Activated CD4-positive, alpha-beta T cell treated with anti-CD3 and anti-CD28 coated beads, Interleukin-2, Interleukin-6, amounts not matched to agents 100 ng/mL and 50 ng/mL, durations not matched to agents 16 hours and 8 hours (primary cell): ENCODE data around the gene PFDN6.

Experiments used
- DNase-seq: peaks from one replicate; pipeline ENCODE4 v3.0.0-alpha.2; 2020

PFDN6 gene

DNA sequence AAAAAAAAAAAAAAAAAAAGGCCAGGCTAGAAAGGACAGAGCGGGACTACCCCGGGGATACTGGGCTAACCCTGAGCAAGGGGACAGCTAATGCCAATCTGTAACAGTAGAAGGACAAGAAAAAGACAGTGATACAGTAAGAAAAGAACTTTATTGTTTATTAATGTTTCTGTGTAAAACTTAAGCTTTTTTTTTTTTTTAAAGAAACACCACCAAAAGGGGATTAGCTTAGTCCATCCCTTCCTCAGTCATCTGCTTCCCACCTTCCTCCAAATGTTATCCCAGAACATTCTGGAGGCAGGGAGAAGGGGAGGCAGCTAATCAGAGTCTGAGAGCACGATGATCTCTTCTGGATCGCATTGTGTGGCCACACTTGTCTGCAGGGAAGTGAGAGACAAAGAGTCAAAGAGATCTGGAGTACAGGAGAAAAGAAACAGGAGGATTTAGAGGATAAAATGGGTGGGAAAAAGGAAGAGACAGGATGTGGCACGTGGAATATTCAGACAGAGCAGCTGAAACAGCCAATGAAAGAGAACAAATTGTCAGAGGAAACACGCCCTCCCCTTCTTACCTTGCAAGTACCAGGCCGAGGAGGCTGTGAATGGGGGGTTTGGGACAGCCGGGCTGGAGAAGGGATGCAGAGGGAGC lies 29.1 kb downstream of the PFDN6 start:
- no peak for DNase-seq

DNA sequence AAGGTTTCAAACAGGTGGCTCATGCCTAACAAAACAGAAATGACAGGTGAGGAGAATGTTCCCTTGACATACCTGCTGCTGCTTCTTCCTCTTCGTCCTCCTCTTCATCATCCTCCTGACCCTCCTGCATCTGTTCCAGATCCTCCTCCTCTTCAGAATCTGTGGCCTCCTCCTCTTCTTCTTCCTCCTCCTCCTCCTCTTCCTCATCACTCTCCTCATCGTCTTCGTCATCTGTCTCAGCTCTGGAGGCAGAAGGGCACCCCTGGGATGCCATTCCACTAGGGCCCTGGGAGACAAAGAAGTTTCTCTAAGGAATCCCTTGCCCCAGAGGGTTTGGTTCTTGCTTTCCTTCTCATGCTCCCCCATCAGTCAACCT lies 30.5 kb downstream of the PFDN6 start:
- no peak for DNase-seq

DNA sequence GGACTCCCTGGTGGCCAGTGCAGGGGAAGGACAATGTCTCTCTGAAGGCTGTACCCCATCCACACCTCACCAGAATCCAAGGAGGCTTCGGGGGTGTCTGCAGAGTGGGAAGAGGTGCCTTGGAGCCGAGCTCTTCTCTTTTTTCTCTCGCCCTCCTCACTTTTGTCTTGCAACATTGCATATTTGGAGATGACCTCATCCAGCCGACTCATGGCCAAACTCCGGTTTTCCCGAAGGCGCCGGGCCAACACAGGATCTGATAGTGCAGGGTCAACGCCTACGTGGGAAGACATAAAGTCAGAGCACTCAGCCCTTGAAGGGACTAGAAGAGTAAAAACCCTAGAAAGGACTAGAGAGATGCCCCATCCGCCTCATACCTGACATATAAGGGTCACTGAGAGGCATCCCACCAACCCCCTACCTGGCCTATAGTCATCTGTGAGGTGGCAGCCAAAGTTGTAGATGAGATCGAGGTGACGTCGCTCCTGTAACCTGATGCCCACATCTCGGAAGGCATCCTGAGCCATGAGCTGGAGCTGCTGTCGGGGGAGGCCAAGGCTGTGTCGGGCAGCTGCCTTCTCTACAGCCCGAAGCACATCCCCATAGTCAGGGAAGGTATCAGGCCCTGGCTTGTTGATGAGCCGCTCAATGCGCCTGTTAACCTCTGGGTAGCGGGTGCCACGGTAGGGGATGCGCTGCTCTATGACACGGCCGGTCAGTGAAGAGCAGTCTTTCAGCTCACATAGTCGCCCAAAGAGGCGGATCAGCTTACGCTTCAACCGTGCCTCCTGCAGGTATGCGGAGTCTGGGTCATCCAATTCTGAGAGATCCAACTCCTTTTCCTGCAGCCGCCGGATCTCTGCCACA lies 31.1 kb downstream of the PFDN6 start:
- no peak for DNase-seq

DNA sequence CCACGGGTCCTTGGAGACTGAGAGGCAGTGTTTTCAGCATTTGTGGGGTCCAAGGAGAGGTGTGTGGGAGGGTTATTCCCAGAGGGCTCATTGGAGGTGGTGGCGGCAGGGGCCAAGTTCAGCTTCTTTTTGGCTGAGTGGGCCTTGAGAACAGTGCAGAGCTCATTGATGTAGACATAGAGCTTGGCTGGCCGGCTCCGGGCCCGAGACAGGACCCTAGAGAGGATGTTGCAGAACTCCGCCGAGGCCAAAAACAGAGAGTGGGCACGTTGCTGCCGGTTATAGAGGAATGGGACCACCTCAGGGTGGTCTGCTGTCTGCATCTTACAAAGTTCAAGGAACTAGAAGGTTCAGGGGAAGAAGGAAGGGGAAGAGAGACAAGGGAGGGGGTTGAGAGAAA lies 31.8 kb downstream of the PFDN6 start:
- no peak for DNase-seq

DNA sequence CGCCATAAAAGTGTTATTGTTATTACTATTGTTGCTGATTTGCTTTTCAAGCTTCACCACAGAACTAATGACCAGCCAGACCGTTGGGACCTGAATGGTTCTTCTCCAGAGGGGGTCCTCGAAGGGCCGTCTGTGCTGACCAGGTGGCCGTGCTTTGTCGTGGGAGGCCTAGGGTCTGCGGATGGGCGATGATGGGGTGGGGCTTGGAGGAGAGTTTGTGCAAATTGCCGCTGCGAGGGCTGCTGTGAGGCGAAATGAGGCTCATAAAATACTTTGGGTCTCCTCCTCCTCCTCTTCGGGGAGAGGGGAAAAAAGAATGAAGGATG lies 34.2 kb downstream of the PFDN6 start:
- no peak for DNase-seq

DNA sequence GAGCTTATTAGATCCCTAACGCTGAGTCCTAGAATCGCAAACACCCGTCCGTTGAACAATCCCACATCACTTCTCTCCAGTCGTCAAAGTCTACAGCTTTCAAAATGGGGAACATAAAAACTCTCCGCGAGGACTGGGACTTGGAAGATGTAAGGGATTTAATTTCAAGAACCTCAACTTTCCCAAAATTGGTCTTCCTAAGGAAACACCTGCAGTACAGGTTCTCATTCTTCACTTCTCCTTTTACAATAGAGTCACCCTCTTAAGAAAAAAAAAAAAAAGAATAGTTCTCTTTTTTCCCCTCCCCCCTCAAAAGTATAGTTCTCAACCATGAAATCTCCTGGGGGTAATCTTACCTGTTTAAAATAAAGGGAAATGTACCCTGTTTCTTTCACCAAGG lies 34.7 kb downstream of the PFDN6 start:
- no peak for DNase-seq

DNA sequence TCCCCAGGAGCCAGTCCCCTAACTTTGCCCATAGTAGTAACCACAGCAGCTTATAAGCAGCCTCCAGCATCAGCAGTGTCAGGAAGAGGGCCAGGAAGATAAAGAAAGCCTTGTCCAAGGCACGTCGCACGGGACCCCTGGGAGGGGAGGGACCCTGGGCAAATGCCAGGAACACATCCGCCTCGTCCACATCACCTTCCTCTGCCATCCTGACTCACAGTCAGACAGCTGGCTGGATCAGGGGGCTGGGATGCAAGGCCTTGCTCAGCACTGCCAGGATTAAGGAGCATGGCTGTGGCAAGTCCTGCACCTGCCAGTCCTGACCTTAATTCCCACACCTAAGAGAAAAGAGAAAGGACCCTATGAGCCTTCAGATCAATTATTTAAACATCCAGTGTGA lies 39.7 kb downstream of the PFDN6 start:
- no peak for DNase-seq

DNA sequence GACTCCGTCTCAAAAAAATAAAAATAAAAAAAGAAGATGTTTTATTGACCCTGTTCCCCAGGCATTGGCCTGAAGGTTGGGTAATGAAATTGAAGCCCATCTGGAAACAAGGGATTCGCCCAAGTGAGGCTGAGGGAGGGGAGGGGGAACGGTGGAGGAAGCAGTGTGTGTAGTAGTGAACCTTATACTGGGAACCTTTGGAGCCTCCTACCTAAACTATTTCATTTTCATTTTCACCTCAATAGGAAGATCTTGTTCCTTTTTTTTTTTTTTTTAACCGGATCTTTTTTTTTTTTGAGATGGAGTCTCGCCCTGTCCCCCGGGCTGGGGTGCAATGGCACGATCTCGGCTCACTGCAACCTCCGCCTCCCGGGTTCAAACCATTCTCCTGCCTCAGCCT lies 41.3 kb downstream of the PFDN6 start:
- DNase-seq = no peak

DNA sequence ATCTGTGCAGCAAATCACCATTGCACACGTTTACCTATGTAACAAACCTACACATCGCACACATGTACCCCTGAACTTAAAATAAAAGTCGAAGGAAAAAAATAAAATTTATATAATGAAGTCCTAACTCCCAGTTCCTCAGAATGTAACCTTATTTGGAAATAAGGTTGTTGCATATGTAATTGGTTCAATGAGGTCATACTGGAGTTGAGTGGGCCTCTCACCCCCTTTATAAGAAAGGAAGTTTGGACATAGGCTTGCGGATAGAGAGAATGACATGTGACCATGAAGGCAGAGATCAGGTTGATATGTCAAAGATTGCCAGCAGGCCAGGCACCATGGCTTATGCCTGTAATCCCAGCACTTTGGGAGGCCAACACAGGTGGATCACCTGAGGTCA lies 44.3 kb downstream of the PFDN6 start:
- DNase-seq = no peak

DNA sequence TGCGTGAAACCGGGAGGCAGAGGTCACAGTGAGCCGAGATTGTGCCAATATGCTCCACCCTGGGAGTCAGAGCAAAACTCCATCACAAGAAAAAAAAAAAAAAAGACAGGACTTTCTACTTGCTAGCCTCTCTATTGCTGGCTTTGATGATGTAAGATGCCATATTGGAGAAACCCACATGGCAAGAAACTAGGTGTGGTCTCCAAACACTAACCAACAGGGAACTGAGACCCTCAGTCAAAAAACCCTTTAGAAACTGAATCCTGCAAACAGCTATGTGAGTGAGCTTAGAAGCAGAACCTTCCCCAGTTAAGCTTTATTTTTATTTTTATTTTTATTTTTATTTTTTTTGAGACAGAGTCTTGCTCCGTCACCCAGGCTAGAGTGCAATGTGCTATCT lies 46.5 kb downstream of the PFDN6 start:
- DNase-seq = no peak

DNA sequence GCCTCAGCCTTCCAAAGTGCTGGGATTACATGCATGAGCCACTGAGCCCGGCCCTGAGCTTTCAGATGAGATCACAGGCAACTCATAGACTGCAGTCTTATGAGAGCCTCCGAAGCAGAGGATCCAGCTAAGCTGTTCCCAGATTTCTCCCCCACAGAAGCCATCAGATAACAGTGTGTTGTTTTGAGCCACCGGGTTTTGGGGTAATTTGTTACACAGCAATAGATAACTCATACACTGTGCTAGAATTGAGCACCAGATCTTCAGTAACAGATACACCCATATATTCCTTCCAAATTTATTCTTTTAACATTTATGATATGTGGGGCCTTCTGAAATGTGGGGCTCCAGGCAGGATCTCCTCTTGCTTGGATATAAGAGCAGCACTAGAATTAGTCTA lies 47.1 kb downstream of the PFDN6 start:
- no peak for DNase-seq

DNA sequence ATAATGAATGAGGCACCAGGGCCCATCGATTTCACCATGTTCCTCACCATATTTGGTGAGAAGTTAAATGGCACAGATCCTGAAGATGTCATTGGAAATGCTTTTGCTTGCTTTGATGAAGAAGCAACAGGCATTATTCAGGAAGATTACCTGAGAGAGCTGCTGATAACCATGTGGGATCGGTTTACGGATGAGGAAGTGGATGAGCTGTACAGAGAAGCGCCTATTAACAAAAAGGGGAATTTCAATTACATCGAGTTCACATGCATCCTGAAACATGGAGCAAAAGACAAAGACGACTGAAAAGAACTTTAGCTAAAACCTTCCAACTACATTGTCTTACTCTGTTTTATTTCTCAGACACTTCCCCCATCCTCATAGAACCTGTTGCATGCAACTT lies 49.8 kb downstream of the PFDN6 start:
- DNase-seq = no peak
